Smooth muscle cell of the brain vasculature (primary cell): Measurements from ENCODE around the gene BRD2.

Source experiments
- DNase-seq: peaks from one replicate; pipeline ENCODE4 v3.0.0-alpha.2; 2012; ENCODE audit warnings: low read depth, low spot score

Gene BRD2

GRCh38 chr6:33029328-33030184, 61.2 kb downstream of the BRD2 start:
- DNase-seq: no peak

- no peak for DNase-seq
Observed at GRCh38 chr6:33030245-33030644, 61.9 kb downstream of the BRD2 start.
